H1 (cell line): ENCODE data around the gene SMAP2. TPM values are rescaled to one million over a fixed set of nuclear protein-coding genes. Genes with fewer than 3 reads are reported as not detected.

Source experiments
- CTCF ChIA-PET: fragments of 300-600 bp; sonication (Branson Sonifier 250); formaldehyde crosslinking; loops from one replicate; lab custom pipeline; 2021; ENCODE audit not compliant: partially characterized antibody; lab: Charles Lee
- POLR2A ChIA-PET: fragments of 300-600 bp; sonication (Branson Sonifier 250); formaldehyde crosslinking; loops from one replicate; lab custom pipeline; 2021; ENCODE audit warnings: inconsistent platforms; ENCODE audit not compliant: partially characterized antibody; lab: Charles Lee
- DNase-seq, 2 experiments: peaks; one replicate each; pipeline versions ENCODE4 v3.0.0 to v3.0.0-alpha.2; 2010 to 2022; ENCODE audit warnings: low spot score in 2 of 2, low read depth in 1 of 2, mixed read lengths in 1 of 2
- FAIRE-seq: peaks from 2 replicates; lab custom pipeline; 2011; peaks lifted over from hg19 to GRCh38; lab: Jason Lieb, UNC
- H2AFZ ChIP-seq: 2 replicates; pipeline ENCODE4 v1.8.1; 2012; ENCODE audit warnings: low read length, inconsistent platforms
- H2AK5ac ChIP-seq: 2 replicates; pipeline ENCODE4 v1.6.1; 2013; ENCODE audit warnings: low read depth, low read length
- H2BK120ac ChIP-seq: replicated peaks from 2 replicates; pipeline ENCODE3; 2013; ENCODE audit warnings: low read depth, low read length, inconsistent platforms
- H2BK12ac ChIP-seq: 2 replicates; pipeline ENCODE4 v1.6.1; 2013; ENCODE audit warnings: low read depth, low read length
- H2BK15ac ChIP-seq: 2 replicates; pipeline ENCODE4 v1.6.1; 2013; ENCODE audit warnings: low read length
- H2BK20ac ChIP-seq: 2 replicates; pipeline ENCODE4 v1.6.1; 2013; ENCODE audit warnings: low read length
- H2BK5ac ChIP-seq: 2 replicates; pipeline ENCODE4 v1.6.1; 2013; ENCODE audit warnings: low read depth, low read length
- H3K14ac ChIP-seq: 2 replicates; pipeline ENCODE4 v1.6.1; 2013; ENCODE audit warnings: inconsistent platforms; ENCODE audit not compliant: insufficient read length
- H3K18ac ChIP-seq: 2 replicates; pipeline ENCODE4 v1.6.1; 2013; ENCODE audit warnings: low read length; ENCODE audit errors: extremely low read depth
- H3K23ac ChIP-seq: 2 replicates; pipeline ENCODE4 v1.6.1; 2013; ENCODE audit warnings: inconsistent platforms; ENCODE audit not compliant: insufficient read length
- H3K23me2 ChIP-seq: 2 replicates; pipeline ENCODE4 v1.6.1; 2013; ENCODE audit warnings: low read depth, low read length
- H3K27ac ChIP-seq: 2 replicates; pipeline ENCODE4 v1.6.1; 2011; ENCODE audit warnings: low read depth, low read length, inconsistent platforms
- H3K27me3 ChIP-seq, 4 experiments: replicated peaks in 1 of 4; 1 replicate in 1 of 4; 2 replicates in 3 of 4; pipeline versions ENCODE4 v1.6.1 to v1.8.1; 2011 to 2013; ENCODE audit warnings: low read length in 3 of 4, mild to moderate bottlenecking in 3 of 4, inconsistent platforms in 2 of 4, mixed read lengths in 2 of 4, moderate library complexity in 1 of 4; ENCODE audit not compliant: control insufficient read depth in 3 of 4, insufficient read depth in 3 of 4; ENCODE audit errors: extremely low read depth in 1 of 4
- H3K36me3 ChIP-seq, 4 experiments: 2 replicates each; pipeline versions ENCODE4 v1.6.1 to v1.8.1; 2011 to 2013; ENCODE audit warnings: mild to moderate bottlenecking in 4 of 4, low read length in 3 of 4, moderate library complexity in 2 of 4, control low read depth in 1 of 4, inconsistent platforms in 1 of 4; ENCODE audit not compliant: insufficient read depth in 4 of 4, control insufficient read depth in 2 of 4
- H3K4ac ChIP-seq: replicated peaks from 2 replicates; pipeline ENCODE3; 2013; ENCODE audit warnings: low read length, low read depth, mixed read lengths, inconsistent platforms; ENCODE audit not compliant: insufficient read length
- H3K4me1 ChIP-seq, 4 experiments: replicated peaks in 1 of 4; 1 replicate in 1 of 4; 2 replicates in 3 of 4; pipeline versions ENCODE4 v1.6.1 to v1.8.1; 2011 to 2013; ENCODE audit warnings: low read length in 3 of 4, inconsistent platforms in 2 of 4, mixed read lengths in 1 of 4; ENCODE audit not compliant: insufficient read depth in 4 of 4, control insufficient read depth in 3 of 4
- H3K4me2 ChIP-seq, 2 experiments: 2 replicates each; pipeline versions ENCODE4 v1.6.1 to v1.8.1; 2011 to 2013; ENCODE audit warnings: low read depth in 2 of 2, low read length in 2 of 2, control low read depth in 1 of 2, inconsistent platforms in 1 of 2, mild to moderate bottlenecking in 1 of 2; ENCODE audit not compliant: insufficient read depth in 1 of 2
- H3K4me3 ChIP-seq, 4 experiments: fragments of 200-600, 300-600 bp in 1 of 4; sonication (generic), shearing (Covaris generic), sonication (Bioruptor Twin) in 1 of 4; 2 replicates each; pipeline versions ENCODE4 v1.5.1 to v1.8.1; 2011 to 2016; ENCODE audit warnings: low read length in 4 of 4, low read depth in 3 of 4, control low read depth in 2 of 4, inconsistent platforms in 2 of 4, mild to moderate bottlenecking in 2 of 4, mixed read lengths in 1 of 4, moderate library complexity in 1 of 4; ENCODE audit not compliant: insufficient read depth in 2 of 4; ENCODE audit errors: extremely low read depth in 1 of 4
- H3K56ac ChIP-seq: replicated peaks from 2 replicates; pipeline ENCODE3; 2013; ENCODE audit warnings: low read depth, mild to moderate bottlenecking, mixed read lengths, low read length, inconsistent platforms; ENCODE audit not compliant: insufficient read length
- H3K79me1 ChIP-seq: 2 replicates; pipeline ENCODE4 v1.6.1; 2013; ENCODE audit warnings: low read depth, low read length, control low read depth
- H3K79me2 ChIP-seq, 2 experiments: 2 replicates each; pipeline versions ENCODE4 v1.6.1 to v1.8.1; 2012 to 2013; ENCODE audit warnings: low read length in 2 of 2, mild to moderate bottlenecking in 2 of 2, inconsistent platforms in 1 of 2; ENCODE audit not compliant: insufficient read depth in 2 of 2, control insufficient read depth in 1 of 2
- H3K9ac ChIP-seq, 4 experiments: replicated peaks in 1 of 4; 1 replicate in 1 of 4; 2 replicates in 3 of 4; pipeline versions ENCODE4 v1.6.1 to v1.8.1; 2011 to 2013; ENCODE audit warnings: low read depth in 3 of 4, low read length in 3 of 4, control low read depth in 2 of 4, mild to moderate bottlenecking in 2 of 4, moderate library complexity in 2 of 4, inconsistent platforms in 1 of 4; ENCODE audit errors: extremely low read depth in 1 of 4
- H3K9me3 ChIP-seq, 2 experiments: 2 replicates each; pipeline versions ENCODE4 v1.6.1 to v1.8.1; 2012 to 2013; ENCODE audit warnings: mild to moderate bottlenecking in 2 of 2, moderate library complexity in 2 of 2, control low read depth in 1 of 2, inconsistent platforms in 1 of 2, low read depth in 1 of 2, low read length in 1 of 2, mixed read lengths in 1 of 2; ENCODE audit not compliant: insufficient read depth in 2 of 2
- H4K20me1 ChIP-seq, 2 experiments: replicated peaks in 1 of 2; 2 replicates each; pipeline versions ENCODE3 to v1.8.1; 2011 to 2013; ENCODE audit warnings: inconsistent platforms in 2 of 2, low read length in 2 of 2, mild to moderate bottlenecking in 1 of 2; ENCODE audit not compliant: insufficient read depth in 2 of 2, control insufficient read depth in 1 of 2
- H4K5ac ChIP-seq: 2 replicates; pipeline ENCODE4 v1.6.1; 2013; ENCODE audit warnings: low read length, low read depth, mixed read lengths, inconsistent platforms; ENCODE audit not compliant: insufficient read length
- H4K8ac ChIP-seq: 2 replicates; pipeline ENCODE4 v1.8.0; 2013; ENCODE audit warnings: mild to moderate bottlenecking, moderate library complexity, low read length, inconsistent platforms; ENCODE audit not compliant: insufficient read depth; ENCODE audit errors: extremely low read depth
- H4K91ac ChIP-seq: replicated peaks from 2 replicates; pipeline ENCODE3; 2013; ENCODE audit warnings: low read length, mixed read lengths, inconsistent platforms; ENCODE audit not compliant: insufficient read length
- BACH1 ChIP-seq: IDR thresholded peaks from 2 replicates; pipeline ENCODE4 v1.6.1; 2012; ENCODE audit warnings: low read length, improper control_type of control experiment
- CBX5 ChIP-seq: fragments of 300-800, 300-1000 bp; sonication (generic); IDR thresholded peaks from 2 replicates; pipeline ENCODE4 v1.7.1; 2016; ENCODE audit warnings: antibody characterized with exemption, low read length, low read depth
- CEBPB ChIP-seq: IDR thresholded peaks from 2 replicates; pipeline ENCODE4 v1.6.1; 2012; ENCODE audit warnings: low read depth, low read length
- CHD2 ChIP-seq: IDR thresholded peaks from 2 replicates; pipeline ENCODE4 v1.6.1; 2012; ENCODE audit warnings: low read length, improper control_type of control experiment
- CTBP2 ChIP-seq: IDR thresholded peaks from 2 replicates; pipeline ENCODE4 v1.7.0; 2011; ENCODE audit warnings: borderline replicate concordance, mild to moderate bottlenecking, moderate library complexity, mixed read lengths, low read length; ENCODE audit not compliant: insufficient read depth, insufficient read length
- KDM4A ChIP-seq: IDR thresholded peaks from one replicate; pipeline ENCODE4 v1.7.1; 2012; ENCODE audit warnings: low read depth, mild to moderate bottlenecking, moderate library complexity, low read length, inconsistent platforms; ENCODE audit not compliant: severe bottlenecking
- POLR2A ChIP-seq, 2 experiments: IDR thresholded peaks; 1 replicate in 1 of 2; 2 replicates in 1 of 2; pipeline ENCODE4 v1.6.1; 2011; ENCODE audit warnings: low read depth in 2 of 2, low read length in 2 of 2, mild to moderate bottlenecking in 2 of 2; ENCODE audit errors: control extremely low read depth in 1 of 2
- RNF2 ChIP-seq: fragments of 200-900, 300-1000 bp; sonication (generic); IDR thresholded peaks from 2 replicates; pipeline ENCODE4 v1.7.1; 2016; ENCODE audit warnings: borderline replicate concordance, low read depth, mild to moderate bottlenecking, antibody characterized with exemption, low read length; ENCODE audit not compliant: poor library complexity, severe bottlenecking; ENCODE audit errors: missing control alignments
- SAP30 ChIP-seq: fragments of 300-600 bp; sonication (generic); IDR thresholded peaks from 2 replicates; pipeline ENCODE4 v1.7.1; 2012; ENCODE audit warnings: low read length, moderate library complexity, mild to moderate bottlenecking, inconsistent platforms; ENCODE audit not compliant: insufficient read depth, insufficient replicate concordance
- SP1 ChIP-seq: IDR thresholded peaks from 2 replicates; pipeline ENCODE4 v1.6.1; 2011; ENCODE audit warnings: low read depth, low read length
- SP4 ChIP-seq: IDR thresholded peaks from 2 replicates; pipeline ENCODE4 v1.6.1; 2012; ENCODE audit warnings: low read length, inconsistent platforms
- TCF12 ChIP-seq: IDR thresholded peaks from 2 replicates; pipeline ENCODE4 v1.6.1; 2011; ENCODE audit warnings: low read depth, mild to moderate bottlenecking, low read length
- WGBS, 2 experiments: shearing (Covaris generic) in 1 of 2; methylation state at CpG; one replicate each; pipeline versions ENCODE4 v1.1.6 to v1.1.7; 2013 to 2015; ENCODE audit warnings: low lambda C conversion rate in 2 of 2, mixed read lengths in 2 of 2, inconsistent platforms in 1 of 2, low coverage in 1 of 2, missing lambda C conversion rate in 1 of 2; ENCODE audit not compliant: insufficient replicate concordance in 2 of 2, insufficient coverage in 1 of 2, insufficient read length in 1 of 2; ENCODE audit errors: extremely low coverage in 1 of 2, missing lambda C conversion rate in 1 of 2; 5-methylcytosine and 5-hydroxymethylcytosine counted together
- polyA plus RNA-seq, 7 experiments: library from polyadenylated mRNA; depleted of rRNA in 3 of 7; stranded (reverse) in 5 of 7; unstranded in 2 of 7; fragments of >200 nt in 5 of 7; fragments of 200-250 nt in 2 of 7; gene quantifications; 1 replicate in 5 of 7; 2 replicates in 1 of 7; 4 replicates in 1 of 7; pipeline versions ENCODE4 v1.2.1 to v1.2.3, GENCODE V29; 2011 to 2013; ENCODE audit warnings: missing spikeins in 2 of 7, mixed read lengths in 2 of 7
- total RNA-seq: library from RNA; stranded (reverse); fragmentation: NEBNext Ultra II Directional; extraction: Animal tissue kit (Norgen Biotek cat#: 25700); gene quantifications from 2 replicates; pipeline ENCODE4 v1.2.1, GENCODE V29; 2021

The SMAP2 gene
- total and polyA plus RNA-seq, 2 of the 8 experiments (the other 6 are each of a cell fraction or from before 2014, with no cell fraction given), result 4.3 to 5.5 TPM

DNA sequence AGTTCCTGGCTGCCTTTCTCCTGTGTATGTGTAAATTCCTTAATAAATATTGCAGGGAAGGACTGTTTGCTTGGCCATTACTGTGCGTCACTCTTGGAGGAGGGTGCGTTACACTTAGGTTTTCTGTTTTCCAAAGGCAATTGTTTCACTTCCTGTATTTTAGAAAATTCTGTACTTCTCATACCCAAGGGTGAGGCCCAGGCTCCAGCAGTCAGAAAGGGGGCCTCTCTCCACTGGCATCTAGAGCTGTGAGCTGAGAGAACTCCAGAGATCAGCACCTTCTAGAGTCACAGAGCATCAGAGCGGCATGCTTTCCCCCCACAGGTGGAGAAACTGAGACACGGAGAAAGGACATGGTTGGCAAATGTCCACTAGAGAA is 49.7 kb downstream of the SMAP2 start:
- POLR2A ChIA-PET, result interaction anchor here (1.5 kb wide), 1 partner anchor 9 kb away, joined by 5 read pairs; no protein-coding TSS in a partner anchor
- no peak overlapping the region for H2BK120ac ChIP-seq
- no peak overlapping the region for H3K4me2 ChIP-seq
- H3K14ac ChIP-seq, result no peak overlapping the region
- H4K8ac ChIP-seq, result no peak overlapping the region
- H3K4ac ChIP-seq, result no peak overlapping the region
- no peaks in the 10 kb centered on the region for H3K79me1 ChIP-seq
- no peak overlapping the region for H3K56ac ChIP-seq
- H4K20me1 ChIP-seq, result no peaks in the 10 kb centered on the region
- H3K4me1 ChIP-seq, result peaks cover 0 to 4% (median 4%) of the 10 kb centered on the region in 4 experiments; a peak in 3 of 7 replicates
- H3K9ac ChIP-seq, result no peak overlapping the region
- H3K4me3 ChIP-seq, result no peak overlapping the region
- FAIRE-seq (no peak), DNase-seq (no peak)
- H3K36me3 ChIP-seq, result no peaks in the 10 kb centered on the region
- H3K23ac ChIP-seq, result no peak overlapping the region
- no peak overlapping the region for H2AFZ ChIP-seq
- H2BK12ac ChIP-seq, result no peak overlapping the region
- no peak overlapping the region for H2BK5ac ChIP-seq
- WGBS, 2 experiments, result 87% methylated on average over 4 of the region's 4 CpGs; no CpG with 5 or more reads in 1 of the 2 experiments
- H3K23me2 ChIP-seq, result no peaks in the 10 kb centered on the region
- H3K9me3 ChIP-seq, result no peaks in the 10 kb centered on the region
- no peak overlapping the region for H3K18ac ChIP-seq
- no peak overlapping the region for H2BK20ac ChIP-seq
- no peak overlapping the region for H4K5ac ChIP-seq
- no peak overlapping the region for H2AK5ac ChIP-seq
- H4K91ac ChIP-seq, result no peak overlapping the region
- CTCF ChIA-PET, result interaction anchor here (3.8 kb wide), 1 partner anchor 19 kb away, joined by 13 read pairs; no protein-coding TSS in a partner anchor
- no peaks in the 10 kb centered on the region for H3K79me2 ChIP-seq
- no peak overlapping the region for H3K27ac ChIP-seq
- H2BK15ac ChIP-seq, result no peak overlapping the region
- H3K27me3 ChIP-seq, result no peaks in the 10 kb centered on the region
- TF ChIP-seq SAP30 (no peak), CBX5 (no peak), TCF12 (no peak), BACH1 (no peak), SP4 (no peak), POLR2A (IDR thresholded peaks at IDR 0.05; ENCODE audit: control extremely low read depth in 1 of 2, low read depth in 2 of 2, low read length in 2 of 2) (no peak), SP1 (no peak), RNF2 (no peak), CHD2 (no peak), KDM4A (no peak), CEBPB (no peak), CTBP2 (no peak)
